Choroid plexus epithelial cell (primary cell): Measurements from ENCODE around the gene ARMC6.

Experiments
- DNase-seq: peaks from one replicate; pipeline ENCODE4 v3.0.0-alpha.2; 2010; ENCODE audit warnings: low read depth
- H3K4me3 ChIP-seq: 2 replicates; pipeline ENCODE4 v1.5.1; 2011; ENCODE audit warnings: low read depth, mild to moderate bottlenecking, control low read depth, low read length, moderate library complexity
- CTCF ChIP-seq: conservative IDR thresholded peaks from 2 replicates; pipeline ENCODE4 v1.5.1; 2011; ENCODE audit warnings: low read depth, mild to moderate bottlenecking, control low read depth, inconsistent platforms, low read length, moderate library complexity

ARMC6 gene

GRCh38 chr19:19057317-19057716 lies 23.9 kb downstream of the ARMC6 start:
- DNase-seq = no peak
- H3K4me3 ChIP-seq = no peak overlapping the region
- no peak for TF ChIP-seq CTCF

GRCh38 chr19:19057720-19058119 lies 24.3 kb downstream of the ARMC6 start:
- no peak overlapping the region for H3K4me3 ChIP-seq

GRCh38 chr19:19059018-19059836 lies 25.8 kb downstream of the ARMC6 start:
- no peak for DNase-seq
- TF ChIP-seq CTCF = no peak
- H3K4me3 ChIP-seq = no peak overlapping the region

More at GRCh38 chr19:19057720-19058119, 24.3 kb downstream of the ARMC6 start:
- TF ChIP-seq CTCF = no peak
- no peak for DNase-seq

- H3K4me3 ChIP-seq = no peak overlapping the region
- no peak for TF ChIP-seq CTCF
- no peak for DNase-seq
Measured at GRCh38 chr19:19059837-19060611, 26.6 kb downstream of the ARMC6 start.

- no peak overlapping the region for H3K4me3 ChIP-seq
- no peak for DNase-seq
- no peak for TF ChIP-seq CTCF
Measured at GRCh38 chr19:19061506-19061905, 28.1 kb downstream of the ARMC6 start.

- H3K4me3 ChIP-seq = peak overlapping the region; percentile 59
- peak; percentile 29 for DNase-seq
- no peak for TF ChIP-seq CTCF
Measured at GRCh38 chr19:19062454-19063182, 29.2 kb downstream of the ARMC6 start.
